Suprapubic skin (tissue), 4 donors: ENCODE results near the gene CPNE2.

Experiments used
- CTCF ChIP-seq, 2 donors: fragments of 200-600 bp in 1 of 2; fragments of 450-650 bp in 1 of 2; sonication (generic) in 1 of 2; IDR thresholded peaks; one replicate each; pipeline ENCODE4 v1.5.1; 2016 to 2019; ENCODE audit warnings: antibody characterized with exemption in 2 of 2, mild to moderate bottlenecking in 1 of 2, moderate library complexity in 1 of 2
- EP300 ChIP-seq: sonication (generic); formaldehyde crosslinking; IDR thresholded peaks from one replicate; pipeline ENCODE4 v1.6.1; 2017; ENCODE audit warnings: antibody characterized with exemption
- POLR2A ChIP-seq, 2 donors: fragments of 450-650 bp; IDR thresholded peaks; one replicate each; pipeline ENCODE4 v1.6.1; 2017; ENCODE audit warnings: antibody characterized with exemption in 2 of 2, mild to moderate bottlenecking in 2 of 2, moderate library complexity in 2 of 2
- POLR2AphosphoS5 ChIP-seq, 3 donors: sonication (generic); formaldehyde crosslinking; IDR thresholded peaks; one replicate each; pipeline ENCODE4 v1.6.1; 2017; ENCODE audit warnings: antibody characterized with exemption in 3 of 3

GRCh38 chr16:57133031-57133430 is 40.6 kb downstream of the CPNE2 start:
- TF ChIP-seq POLR2AphosphoS5 (IDR thresholded peaks at IDR 0.05) (no peak), POLR2A (IDR thresholded peaks at IDR 0.05) (no peak), CTCF (IDR thresholded peaks at IDR 0.05) (no peak), EP300 (no peak)
